ENCODE measurements around the gene TMEM52. TPM values are rescaled to one million over a fixed set of nuclear protein-coding genes. Genes with fewer than 3 reads are reported as not detected.

TMEM52 gene
- polyA plus RNA-seq, 2 of the 4 experiments (the other 2 are of a cell fraction), result 0.36 to 0.41 TPM

DNA sequence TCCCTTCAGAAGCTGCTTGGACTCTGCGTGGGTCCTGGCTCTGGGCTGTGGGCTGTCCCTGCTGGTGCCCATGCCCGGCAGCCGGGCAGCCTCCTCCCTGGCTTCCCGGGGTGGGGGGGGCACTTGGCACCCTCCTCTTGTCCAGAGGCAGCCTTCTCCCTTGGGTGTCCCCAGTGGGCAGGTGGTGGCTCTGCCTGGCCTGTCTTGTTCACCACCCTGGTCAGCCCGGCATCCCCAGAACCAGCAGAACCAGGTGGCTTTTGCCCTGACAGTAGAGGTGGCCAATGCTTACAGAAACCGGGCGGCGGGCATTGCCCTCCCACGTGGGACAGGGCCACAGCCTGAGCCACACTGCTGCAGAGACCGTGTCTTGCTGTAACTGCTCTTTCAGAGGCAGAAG lies 46.5 kb upstream of the TMEM52 start:
- Histone ChIP-seq H3K4me2 (no peak overlapping the region), H3K27ac (no peak overlapping the region), H3K4me3 (no peak overlapping the region), H3K9me3 (no peaks in the 10 kb centered on the region), H3K4me1 (no peaks in the 10 kb centered on the region)
- 26% methylated on average over 4 of the region's 10 CpGs for WGBS (ENCODE audit: missing lambda C conversion rate)
- DNase-seq (ENCODE audit: low read depth in 1 of 2, low spot score in 1 of 2), result no peak
- no peak for ATAC-seq
- TF ChIP-seq MAZ (IDR thresholded peaks at IDR 0.05; ENCODE audit: borderline replicate concordance, low read depth, low read length), result no peak
- TF ChIP-seq KDM1A (IDR thresholded peaks at IDR 0.05; ENCODE audit: low read depth), result no peak
- no peak for TF ChIP-seq CHD2 (IDR thresholded peaks at IDR 0.05; ENCODE audit: low read length, partially characterized antibody)
- TF ChIP-seq EP300 (IDR thresholded peaks at IDR 0.05), result no peak
- TF ChIP-seq, protein P1, sequence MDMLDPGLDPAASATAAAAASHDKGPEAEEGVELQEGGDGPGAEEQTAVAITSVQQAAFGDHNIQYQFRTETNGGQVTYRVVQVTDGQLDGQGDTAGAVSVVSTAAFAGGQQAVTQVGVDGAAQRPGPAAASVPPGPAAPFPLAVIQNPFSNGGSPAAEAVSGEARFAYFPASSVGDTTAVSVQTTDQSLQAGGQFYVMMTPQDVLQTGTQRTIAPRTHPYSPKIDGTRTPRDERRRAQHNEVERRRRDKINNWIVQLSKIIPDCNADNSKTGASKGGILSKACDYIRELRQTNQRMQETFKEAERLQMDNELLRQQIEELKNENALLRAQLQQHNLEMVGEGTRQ (IDR thresholded peaks at IDR 0.05), result no peak
- no peak for TF ChIP-seq NR3C1 (IDR thresholded peaks at IDR 0.05)
- TF ChIP-seq, protein P2, sequence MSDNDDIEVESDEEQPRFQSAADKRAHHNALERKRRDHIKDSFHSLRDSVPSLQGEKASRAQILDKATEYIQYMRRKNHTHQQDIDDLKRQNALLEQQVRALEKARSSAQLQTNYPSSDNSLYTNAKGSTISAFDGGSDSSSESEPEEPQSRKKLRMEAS (IDR thresholded peaks at IDR 0.05), result no peak
- no peak for TF ChIP-seq HEYL (CRISPR knock-in tag; IDR thresholded peaks at IDR 0.05)
- TF ChIP-seq JUNB (IDR thresholded peaks at IDR 0.05), result no peak
- no peak for TF ChIP-seq ZSCAN20 (CRISPR knock-in tag; IDR thresholded peaks at IDR 0.05)
- no peak for TF ChIP-seq ESRRA (IDR thresholded peaks at IDR 0.05; ENCODE audit: borderline replicate concordance, low read length)
- TF ChIP-seq CEBPB (IDR thresholded peaks at IDR 0.05), result no peak
- TF ChIP-seq, protein P3, sequence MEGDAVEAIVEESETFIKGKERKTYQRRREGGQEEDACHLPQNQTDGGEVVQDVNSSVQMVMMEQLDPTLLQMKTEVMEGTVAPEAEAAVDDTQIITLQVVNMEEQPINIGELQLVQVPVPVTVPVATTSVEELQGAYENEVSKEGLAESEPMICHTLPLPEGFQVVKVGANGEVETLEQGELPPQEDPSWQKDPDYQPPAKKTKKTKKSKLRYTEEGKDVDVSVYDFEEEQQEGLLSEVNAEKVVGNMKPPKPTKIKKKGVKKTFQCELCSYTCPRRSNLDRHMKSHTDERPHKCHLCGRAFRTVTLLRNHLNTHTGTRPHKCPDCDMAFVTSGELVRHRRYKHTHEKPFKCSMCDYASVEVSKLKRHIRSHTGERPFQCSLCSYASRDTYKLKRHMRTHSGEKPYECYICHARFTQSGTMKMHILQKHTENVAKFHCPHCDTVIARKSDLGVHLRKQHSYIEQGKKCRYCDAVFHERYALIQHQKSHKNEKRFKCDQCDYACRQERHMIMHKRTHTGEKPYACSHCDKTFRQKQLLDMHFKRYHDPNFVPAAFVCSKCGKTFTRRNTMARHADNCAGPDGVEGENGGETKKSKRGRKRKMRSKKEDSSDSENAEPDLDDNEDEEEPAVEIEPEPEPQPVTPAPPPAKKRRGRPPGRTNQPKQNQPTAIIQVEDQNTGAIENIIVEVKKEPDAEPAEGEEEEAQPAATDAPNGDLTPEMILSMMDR (IDR thresholded peaks at IDR 0.05), result no peak
- no peak for TF ChIP-seq TP53 (CRISPR knock-in tag; IDR thresholded peaks at IDR 0.05)
- TF ChIP-seq, protein P4, sequence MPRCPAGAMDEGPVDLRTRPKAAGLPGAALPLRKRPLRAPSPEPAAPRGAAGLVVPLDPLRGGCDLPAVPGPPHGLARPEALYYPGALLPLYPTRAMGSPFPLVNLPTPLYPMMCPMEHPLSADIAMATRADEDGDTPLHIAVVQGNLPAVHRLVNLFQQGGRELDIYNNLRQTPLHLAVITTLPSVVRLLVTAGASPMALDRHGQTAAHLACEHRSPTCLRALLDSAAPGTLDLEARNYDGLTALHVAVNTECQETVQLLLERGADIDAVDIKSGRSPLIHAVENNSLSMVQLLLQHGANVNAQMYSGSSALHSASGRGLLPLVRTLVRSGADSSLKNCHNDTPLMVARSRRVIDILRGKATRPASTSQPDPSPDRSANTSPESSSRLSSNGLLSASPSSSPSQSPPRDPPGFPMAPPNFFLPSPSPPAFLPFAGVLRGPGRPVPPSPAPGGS (IDR thresholded peaks at IDR 0.05), result no peak
- TF ChIP-seq POLR2AphosphoS2 (conservative IDR thresholded peaks at IDR 0.05; ENCODE audit: low read length), result no peak
- TF ChIP-seq NPAS2 (CRISPR knock-in tag; IDR thresholded peaks at IDR 0.05; ENCODE audit: borderline replicate concordance), result no peak
- no peak for TF ChIP-seq ZFP36 (IDR thresholded peaks at IDR 0.05; ENCODE audit: borderline replicate concordance, partially characterized antibody)
- no peak for TF ChIP-seq JUN (IDR thresholded peaks at IDR 0.05)
- ChIA-PET POLR2A (no interaction called here), CTCF (interaction anchor here (1.1 to 2.6 kb wide), 2 partner anchors 79 to 80 kb away, joined by 4 to 9 read pairs; no protein-coding TSS in a partner anchor)
- no peak for FAIRE-seq

DNA sequence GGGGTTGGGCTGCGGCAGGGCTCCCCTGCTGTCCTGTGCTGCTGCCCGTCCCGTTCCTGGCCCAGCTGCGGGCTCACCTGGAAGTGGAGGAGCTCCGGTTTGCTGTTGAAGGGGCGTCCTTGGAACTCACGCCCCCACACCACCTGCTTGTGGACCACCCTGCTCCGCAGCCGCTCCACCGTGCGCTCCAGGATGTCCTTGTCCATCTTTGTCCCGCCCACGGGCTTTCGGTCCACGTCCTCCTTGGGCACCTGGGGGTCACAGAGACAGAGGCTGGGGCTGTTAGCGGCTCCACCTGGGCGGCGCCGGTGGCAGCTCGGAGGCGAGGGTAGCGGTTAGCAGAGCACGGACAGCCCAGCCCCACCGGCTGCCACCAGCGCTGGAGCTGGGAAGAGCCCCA lies 45.7 kb upstream of the TMEM52 start:
- no peak overlapping the region for H3K4me3 ChIP-seq
- no peak for FAIRE-seq
- no peak for ATAC-seq
- DNase-seq (ENCODE audit: low read depth in 1 of 2, low spot score in 1 of 2), result no peak
- H3K4me1 ChIP-seq, result peaks cover 4% of the 10 kb centered on the region; the same call in 1 of the 3 replicates
- no peak overlapping the region for H3K27ac ChIP-seq
- POLR2A ChIA-PET, result no interaction called here
- H3K4me2 ChIP-seq, result no peak overlapping the region
- TF ChIP-seq SMC3 (IDR thresholded peaks at IDR 0.05) (no peak), EHF (CRISPR knock-in tag; IDR thresholded peaks at IDR 0.05) (no peak), FOSB (CRISPR knock-in tag; IDR thresholded peaks at IDR 0.05) (no peak), HEYL (CRISPR knock-in tag; IDR thresholded peaks at IDR 0.05) (no peak), NFE2L2 (conservative IDR thresholded peaks at IDR 0.05; ENCODE audit: low read length) (no peak), HDAC2 (IDR thresholded peaks at IDR 0.05) (no peak), ESRRA (IDR thresholded peaks at IDR 0.05; ENCODE audit: borderline replicate concordance, low read length) (no peak), RAD21 (conservative IDR thresholded peaks at IDR 0.05 in 1 of 2, IDR thresholded peaks at IDR 0.05 in 1 of 2) (no peak)
- TF ChIP-seq, protein P1 (IDR thresholded peaks at IDR 0.05), result no peak
- TF ChIP-seq, protein P2 (IDR thresholded peaks at IDR 0.05), result no peak
- TF ChIP-seq, protein P5, sequence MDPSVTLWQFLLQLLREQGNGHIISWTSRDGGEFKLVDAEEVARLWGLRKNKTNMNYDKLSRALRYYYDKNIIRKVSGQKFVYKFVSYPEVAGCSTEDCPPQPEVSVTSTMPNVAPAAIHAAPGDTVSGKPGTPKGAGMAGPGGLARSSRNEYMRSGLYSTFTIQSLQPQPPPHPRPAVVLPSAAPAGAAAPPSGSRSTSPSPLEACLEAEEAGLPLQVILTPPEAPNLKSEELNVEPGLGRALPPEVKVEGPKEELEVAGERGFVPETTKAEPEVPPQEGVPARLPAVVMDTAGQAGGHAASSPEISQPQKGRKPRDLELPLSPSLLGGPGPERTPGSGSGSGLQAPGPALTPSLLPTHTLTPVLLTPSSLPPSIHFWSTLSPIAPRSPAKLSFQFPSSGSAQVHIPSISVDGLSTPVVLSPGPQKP (IDR thresholded peaks at IDR 0.05; ENCODE audit: low read depth, low read length), result no peak
- TF ChIP-seq, protein P4 (IDR thresholded peaks at IDR 0.05), result no peak
- CTCF ChIA-PET, result interaction anchor here (2.6 kb wide), 1 partner anchor 80 kb away, joined by 9 read pairs; no protein-coding TSS in a partner anchor
- H3K9me3 ChIP-seq, result no peaks in the 10 kb centered on the region
- 74% methylated on average over 13 of the region's 25 CpGs for WGBS (ENCODE audit: missing lambda C conversion rate)
